GM12892 (cell line): ENCODE results near the gene PLXDC1.

ENCODE experiments used
- POLR2A ChIP-seq: IDR thresholded peaks from 2 replicates; pipeline ENCODE4 v1.6.1; 2011; ENCODE audit warnings: low read depth, low read length, control low read depth
- TAF1 ChIP-seq: IDR thresholded peaks from 2 replicates; pipeline ENCODE4 v1.6.1; 2011; ENCODE audit warnings: low read depth, mild to moderate bottlenecking, control low read depth, low read length, borderline replicate concordance

- TF ChIP-seq POLR2A (no peak), TAF1 (no peak)
These were observed 21.2 kb downstream of the PLXDC1 start for GRCh38 chr17:39130205-39130604.
